ENCODE measurements around the gene NAP1L1.
"Not testable (repeated sequence)": the region's sequence is repeated elsewhere in the genome, so short reads cannot be mapped to it uniquely, and the experiment has no call there.

NAP1L1 gene

DNA sequence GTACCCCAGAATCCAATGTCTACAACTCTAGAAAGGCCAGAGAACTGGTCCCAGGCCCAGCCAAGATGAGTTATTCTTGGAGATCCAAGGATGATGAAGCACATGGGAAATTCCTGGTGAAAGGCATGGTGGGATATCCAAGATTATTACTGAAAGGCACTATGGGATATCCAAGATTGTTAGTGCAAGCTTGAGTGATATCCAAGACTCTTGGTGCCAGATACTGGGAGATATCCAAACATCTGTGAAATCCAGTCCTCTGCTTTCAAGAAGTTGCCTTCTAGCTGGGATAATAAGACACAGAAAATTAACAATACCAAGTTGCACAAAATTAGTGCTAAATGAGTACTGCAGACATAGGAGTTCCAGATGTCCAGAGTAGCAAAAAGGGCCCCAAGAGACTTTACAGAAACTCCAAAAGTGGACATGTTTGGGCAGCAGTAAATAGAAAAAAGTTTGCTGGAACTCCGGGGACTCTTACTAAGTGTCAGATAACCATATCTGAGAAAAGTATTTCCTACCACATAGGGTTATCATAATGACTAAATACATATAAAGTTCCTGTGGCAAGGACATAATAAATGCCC lies 87.5 kb downstream of the NAP1L1 start:
- TF ChIP-seq, protein P1, sequence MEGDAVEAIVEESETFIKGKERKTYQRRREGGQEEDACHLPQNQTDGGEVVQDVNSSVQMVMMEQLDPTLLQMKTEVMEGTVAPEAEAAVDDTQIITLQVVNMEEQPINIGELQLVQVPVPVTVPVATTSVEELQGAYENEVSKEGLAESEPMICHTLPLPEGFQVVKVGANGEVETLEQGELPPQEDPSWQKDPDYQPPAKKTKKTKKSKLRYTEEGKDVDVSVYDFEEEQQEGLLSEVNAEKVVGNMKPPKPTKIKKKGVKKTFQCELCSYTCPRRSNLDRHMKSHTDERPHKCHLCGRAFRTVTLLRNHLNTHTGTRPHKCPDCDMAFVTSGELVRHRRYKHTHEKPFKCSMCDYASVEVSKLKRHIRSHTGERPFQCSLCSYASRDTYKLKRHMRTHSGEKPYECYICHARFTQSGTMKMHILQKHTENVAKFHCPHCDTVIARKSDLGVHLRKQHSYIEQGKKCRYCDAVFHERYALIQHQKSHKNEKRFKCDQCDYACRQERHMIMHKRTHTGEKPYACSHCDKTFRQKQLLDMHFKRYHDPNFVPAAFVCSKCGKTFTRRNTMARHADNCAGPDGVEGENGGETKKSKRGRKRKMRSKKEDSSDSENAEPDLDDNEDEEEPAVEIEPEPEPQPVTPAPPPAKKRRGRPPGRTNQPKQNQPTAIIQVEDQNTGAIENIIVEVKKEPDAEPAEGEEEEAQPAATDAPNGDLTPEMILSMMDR (IDR thresholded peaks at IDR 0.05; ENCODE audit: extremely low read depth, missing control alignments): no peak
- DNase-seq (ENCODE audit: low spot score): no peak

DNA sequence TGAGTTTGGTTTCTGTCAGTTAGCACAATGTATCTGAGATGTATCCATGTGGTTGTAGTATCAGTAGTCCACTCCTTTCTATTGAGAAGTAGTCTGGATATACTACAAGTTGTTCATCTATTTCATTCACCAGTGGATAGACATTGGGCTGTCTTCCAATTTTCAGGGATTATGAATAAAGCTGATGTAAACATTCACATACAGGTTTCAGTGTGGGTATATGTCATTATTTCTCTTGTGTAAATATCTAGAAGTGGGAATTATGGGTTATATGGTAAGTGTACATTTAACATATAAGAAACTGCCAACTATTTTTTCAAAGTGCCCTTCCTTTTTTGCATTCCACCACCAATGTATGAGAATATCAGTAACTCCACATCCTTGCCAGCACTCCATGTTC lies 88.8 kb downstream of the NAP1L1 start:
- TF ChIP-seq, protein P1 (IDR thresholded peaks at IDR 0.05; ENCODE audit: extremely low read depth, missing control alignments): no peak
- no peak for DNase-seq (ENCODE audit: low spot score)

DNA sequence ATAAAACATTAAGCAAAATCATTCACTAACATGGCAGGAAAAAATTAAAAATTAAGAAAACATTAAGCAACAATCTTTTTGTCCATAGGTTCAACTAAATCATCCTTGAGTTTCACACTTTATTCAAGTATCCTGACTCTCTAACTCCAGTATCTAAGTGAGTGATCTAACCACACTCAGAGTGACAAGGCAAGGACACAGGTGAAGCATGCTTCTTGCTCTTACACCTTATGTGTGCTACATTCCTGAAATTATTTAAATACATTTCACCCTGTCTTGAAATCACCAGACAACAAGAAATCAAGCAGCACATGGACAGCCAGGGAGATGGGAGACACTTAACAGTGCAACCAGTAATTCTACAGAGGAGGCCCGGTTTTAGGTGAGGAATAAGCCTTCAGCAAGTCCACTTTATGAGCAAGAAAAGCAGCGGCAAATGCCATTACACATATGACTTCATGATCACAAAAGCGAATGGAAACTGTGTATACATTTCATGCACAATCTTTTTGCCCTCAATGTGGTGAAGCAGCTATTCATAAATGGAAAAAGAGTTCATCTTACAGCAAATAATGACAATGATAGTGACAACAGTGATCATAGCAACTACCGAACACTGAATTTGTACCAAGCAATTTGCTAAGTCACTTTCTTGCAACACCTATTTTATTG lies 90.3 kb downstream of the NAP1L1 start:
- TF ChIP-seq, protein P1 (IDR thresholded peaks at IDR 0.05; ENCODE audit: extremely low read depth, missing control alignments): no peak
- DNase-seq (ENCODE audit: low spot score): no peak

DNA sequence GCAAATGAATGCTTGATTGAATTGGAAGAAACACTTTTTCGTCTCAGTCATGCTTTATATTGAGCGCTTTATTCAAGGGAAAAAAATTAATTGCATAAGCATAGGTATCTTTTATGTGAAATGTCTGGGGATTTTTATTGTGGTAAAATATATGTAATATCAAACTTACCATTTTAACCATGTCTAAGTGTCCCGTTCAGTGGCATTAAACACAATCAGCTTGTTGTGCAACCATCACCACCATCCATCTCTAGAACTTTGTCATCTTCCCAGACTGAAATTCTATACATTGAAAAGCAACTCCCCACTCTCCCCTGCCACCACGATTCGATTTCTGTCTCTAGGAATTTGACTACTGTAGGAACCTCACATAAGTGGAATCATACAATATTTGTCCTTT lies 92.7 kb downstream of the NAP1L1 start:
- TF ChIP-seq, protein P1 (IDR thresholded peaks at IDR 0.05; ENCODE audit: extremely low read depth, missing control alignments): no peak
- no peak for DNase-seq (ENCODE audit: low spot score)

DNA sequence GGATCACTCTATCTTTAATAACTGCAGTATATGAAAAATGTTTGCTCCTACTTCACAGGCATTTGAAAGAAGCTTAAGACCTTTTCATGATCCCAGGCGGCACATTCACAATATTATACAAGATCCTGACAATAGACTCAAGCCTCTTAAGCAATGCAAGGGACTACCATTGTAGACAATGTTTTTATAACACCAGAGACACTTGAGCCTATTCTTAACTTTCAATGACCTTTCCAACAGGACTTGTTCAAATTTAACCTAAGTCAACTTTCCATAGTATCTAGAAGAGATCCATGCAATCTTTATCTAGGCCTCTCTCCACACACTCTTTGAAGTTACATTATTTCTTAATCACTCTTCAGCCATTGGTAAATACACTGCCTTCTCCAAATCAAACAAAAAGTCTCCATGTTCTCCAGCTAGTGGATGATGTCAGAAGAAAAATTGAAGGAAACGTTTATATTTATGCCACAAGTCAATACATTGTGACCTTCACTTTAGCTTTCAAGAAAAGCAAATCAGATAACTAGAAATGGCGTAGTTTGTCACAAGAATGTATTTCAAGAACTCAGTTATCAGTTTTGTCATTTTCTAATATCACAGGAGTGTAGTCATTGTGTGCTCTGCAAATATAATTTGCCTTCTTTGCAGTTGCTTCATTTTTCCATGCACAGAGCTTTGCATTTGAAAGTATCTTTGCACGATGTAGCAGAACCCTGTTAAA lies 94.1 kb downstream of the NAP1L1 start:
- TF ChIP-seq, protein P1 (IDR thresholded peaks at IDR 0.05; ENCODE audit: extremely low read depth, missing control alignments): no peak
- no peak for DNase-seq (ENCODE audit: low spot score)

DNA sequence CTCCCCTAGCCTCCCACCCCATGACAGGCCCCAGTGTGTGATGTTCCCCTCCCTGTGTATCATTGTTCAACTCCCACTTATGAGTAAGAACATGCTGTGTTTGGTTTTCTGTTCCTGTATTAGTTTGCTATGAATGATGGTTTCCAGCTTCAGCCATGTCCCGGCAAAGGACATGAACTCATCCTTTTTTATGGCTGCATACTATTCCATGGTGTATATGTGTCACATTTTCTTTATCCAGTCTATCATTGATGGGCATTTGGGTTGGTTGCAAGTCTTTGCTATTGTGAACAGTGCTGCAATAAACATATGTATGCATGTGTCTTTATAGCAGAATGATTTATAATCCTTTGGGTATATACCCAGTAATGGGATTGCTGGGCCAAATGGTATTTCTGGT lies 96.8 kb downstream of the NAP1L1 start:
- not testable (repeated sequence) for DNase-seq (ENCODE audit: low spot score)

All from GM20000 (cell line).